K562 (cell line): ENCODE results near the gene ATP1A2. TPM values are rescaled to one million over a fixed set of nuclear protein-coding genes. Genes with fewer than 3 reads are reported as not detected.
A peak's percentile ranks its signal among the peaks of the same experiment; 100 is the strongest.

Experiments used
- AFF1 ChIP-seq, 2 experiments: fragments of 450-650 bp; IDR thresholded peaks; 2 replicates each; pipeline ENCODE4 v1.6.1; 2018; ENCODE audit warnings: mild to moderate bottlenecking in 2 of 2, low read depth in 1 of 2; ENCODE audit not compliant: partially characterized antibody in 2 of 2
- ATF1 ChIP-seq, 2 experiments: fragments of 450-650 bp in 1 of 2; IDR thresholded peaks; 2 replicates each; pipeline ENCODE4 v1.6.1; 2016; ENCODE audit warnings: missing compliant biosample characterization in 1 of 2, missing genetic modification characterization in 1 of 2
- ATF7 ChIP-seq: fragments of 450-650 bp; IDR thresholded peaks from 2 replicates; pipeline ENCODE4 v1.7.1; 2014; ENCODE audit warnings: mild to moderate bottlenecking, moderate library complexity
- CREM ChIP-seq: IDR thresholded peaks from 2 replicates; pipeline ENCODE4 v1.6.1; 2014; ENCODE audit warnings: antibody characterized with exemption, low read depth
- ELK1 ChIP-seq: sonication (generic); formaldehyde crosslinking; IDR thresholded peaks from 2 replicates; pipeline ENCODE4 v1.8.1; 2022; ENCODE audit warnings: missing genetic modification reagents
- GABPA ChIP-seq: fragments of 200-800 bp; sonication (Bioruptor generic); conservative IDR thresholded peaks from 2 replicates; pipeline ENCODE4 v1.6.1; 2016; ENCODE audit warnings: low read depth, missing genetic modification characterization, missing compliant biosample characterization
- KDM2B ChIP-seq: fragments of 250-450 bp; sonication (Bioruptor Pico); IDR thresholded peaks from 2 replicates; pipeline ENCODE4 v1.8.0; 2021; ENCODE audit warnings: mild to moderate bottlenecking, moderate library complexity
- MAX ChIP-seq: sonication (generic); formaldehyde crosslinking; IDR thresholded peaks from 2 replicates; pipeline ENCODE4 v1.9.0; 2022; ENCODE audit warnings: mild to moderate bottlenecking, missing genetic modification reagents
- PHF8 ChIP-seq: fragments of 200-600 bp; sonication (generic); IDR thresholded peaks from 2 replicates; pipeline ENCODE4 v1.6.1; 2012; ENCODE audit warnings: mixed run types, mild to moderate bottlenecking, inconsistent platforms, low read length, moderate library complexity, borderline replicate concordance
- PRDM10 ChIP-seq: fragments of 450-650 bp; IDR thresholded peaks from 2 replicates; pipeline ENCODE4 v1.6.1; 2018; ENCODE audit not compliant: partially characterized antibody
- ZBTB7A ChIP-seq: IDR thresholded peaks from 2 replicates; pipeline ENCODE4 v1.6.1; 2011; ENCODE audit warnings: low read depth, mild to moderate bottlenecking, low read length, moderate library complexity, borderline replicate concordance; ENCODE audit not compliant: control insufficient read depth
- ZNF449 ChIP-seq: fragments of 250-450 bp; sonication (Bioruptor Pico); IDR thresholded peaks from 2 replicates; pipeline ENCODE4 v1.8.0; 2022; ENCODE audit warnings: moderate library complexity, mild to moderate bottlenecking, inconsistent platforms
- ZNF830 ChIP-seq: fragments of 250-450 bp; sonication (Bioruptor Pico); IDR thresholded peaks from 2 replicates; pipeline ENCODE4 v1.5.0; 2021; ENCODE audit warnings: mild to moderate bottlenecking
- polyA plus RNA-seq, 8 experiments: library from polyadenylated mRNA; depleted of rRNA in 4 of 8; stranded (reverse) in 5 of 8; unstranded in 3 of 8; fragments of >200 nt; fragmentation: Nextera tagmentation in 2 of 8; fragmentation: Illumina TruSeq in 1 of 8; extraction: Ambion mirVana in 2 of 8; extraction: Trizol in 1 of 8; gene quantifications; 2 replicates each; pipeline versions ENCODE4 v1.2.1 to v1.2.3, GENCODE V29; 2011 to 2014; ENCODE audit warnings: inconsistent platforms in 1 of 8, missing spikeins in 1 of 8
- total RNA-seq, 7 experiments: library from RNA; depleted of rRNA in 6 of 7; stranded (reverse); fragments of >200 nt in 6 of 7; fragmentation: Illumina TruSeq in 2 of 7; extraction: Trizol in 2 of 7; gene quantifications; 2 replicates each; pipeline versions ENCODE4 v1.2.1 to v1.2.3, GENCODE V29; 2011 to 2021; ENCODE audit warnings: low replicate concordance in 1 of 7

Gene ATP1A2
- total and polyA plus RNA-seq, 9 of the 15 experiments (the other 6 are each of a cell fraction or from before 2014, with no cell fraction given): 0.04 to 0.11 (median 0.09) TPM; not detected in 6

GRCh38 chr1:160098852-160099561, 16.6 kb upstream of the ATP1A2 start (continued):
- TF ChIP-seq PRDM10: peak; percentile 77
- TF ChIP-seq PHF8: peak; percentile 37; the same call in 1 of the 2 replicates
- no peak for TF ChIP-seq ATF1 (CRISPR knock-in tag; IDR thresholded peaks at IDR 0.05)
- peak; percentile 89 for TF ChIP-seq ATF1 (tag; IDR thresholded peaks at IDR 0.05)
- TF ChIP-seq ATF7: peak; percentile 93
- TF ChIP-seq MAX (CRISPR knock-in tag): peak; percentile 22; the same call in 1 of the 2 replicates
- peak; percentile 54; the same call in 1 of the 2 replicates for TF ChIP-seq ZBTB7A
- TF ChIP-seq ZNF449 (CRISPR knock-in tag): peak; percentile 46; the same call in 1 of the 2 replicates
- TF ChIP-seq ELK1 (CRISPR knock-in tag): no peak
- TF ChIP-seq AFF1 (IDR thresholded peaks at IDR 0.05; ENCODE audit: low read depth in 1 of 2, partially characterized antibody in 2 of 2): peak in 1 of 2 experiments; percentile 22
- TF ChIP-seq GABPA (tag): peak; percentile 51
- TF ChIP-seq ZNF830 (CRISPR knock-in tag): no peak
- TF ChIP-seq CREM: peak; percentile 42
- TF ChIP-seq KDM2B: no peak
